RWPE2 (cell line): Measurements from ENCODE around the gene SORCS2.

Experiments used
- ATAC-seq: fragments of 200-7000 bp; cut with Tn5 transposase; 3 replicates; pipeline ENCODE4 v1.9.1; 2021; ENCODE audit warnings: low read depth
- DNase-seq: peaks from one replicate; pipeline ENCODE4 v3.0.0-alpha.2; 2020; ENCODE audit warnings: low spot score
- H3K27ac ChIP-seq: fragments of 450-650 bp; 2 replicates; pipeline ENCODE4 v1.5.1; 2017; ENCODE audit warnings: mild to moderate bottlenecking; ENCODE audit not compliant: poor library complexity, severe bottlenecking
- H3K27me3 ChIP-seq: fragments of 250-450 bp; sonication (Bioruptor Pico); 2 replicates; pipeline ENCODE4 v1.5.1; 2021; ENCODE audit warnings: mild to moderate bottlenecking, moderate library complexity; ENCODE audit not compliant: insufficient read depth, poor library complexity, severe bottlenecking
- H3K36me3 ChIP-seq: fragments of 250-450 bp; sonication (Bioruptor Pico); 2 replicates; pipeline ENCODE4 v1.5.1; 2020; ENCODE audit warnings: low read depth, mild to moderate bottlenecking, moderate library complexity
- H3K4me1 ChIP-seq: fragments of 250-450 bp; sonication (Bioruptor Pico); 2 replicates; pipeline ENCODE4 v1.5.1; 2021; ENCODE audit warnings: mild to moderate bottlenecking, moderate library complexity; ENCODE audit not compliant: insufficient read depth, poor library complexity, severe bottlenecking
- H3K4me3 ChIP-seq: fragments of 250-450 bp; sonication (Bioruptor Pico); 2 replicates; pipeline ENCODE4 v1.5.1; 2021; ENCODE audit warnings: mild to moderate bottlenecking, moderate library complexity; ENCODE audit not compliant: severe bottlenecking
- H3K9me3 ChIP-seq: fragments of 250-450 bp; sonication (Bioruptor Pico); 2 replicates; pipeline ENCODE4 v1.5.1; 2021; ENCODE audit warnings: mild to moderate bottlenecking, moderate library complexity; ENCODE audit not compliant: severe bottlenecking
- CTCF ChIP-seq: fragments of 450-650 bp; IDR thresholded peaks from one replicate; pipeline ENCODE4 v1.5.1; 2017; ENCODE audit warnings: mild to moderate bottlenecking, moderate library complexity; ENCODE audit not compliant: poor library complexity, severe bottlenecking

SORCS2 gene

GRCh38 chr4:7514281-7514680 lies 321.9 kb downstream of the SORCS2 start:
- Histone ChIP-seq H3K27me3 (peaks cover 13% of the 10 kb centered on the region), H3K4me1 (peaks cover 4% of the 10 kb centered on the region), H3K36me3 (no peaks in the 10 kb centered on the region), H3K9me3 (no peaks in the 10 kb centered on the region), H3K4me3 (no peak overlapping the region), H3K27ac (no peak overlapping the region)
- TF ChIP-seq CTCF, result no peak
- DNase-seq, result no peak
- ATAC-seq, result no peak

- H3K27me3 ChIP-seq, result peaks cover 18% of the 10 kb centered on the region
- H3K36me3 ChIP-seq, result no peaks in the 10 kb centered on the region
- H3K9me3 ChIP-seq, result no peaks in the 10 kb centered on the region
- TF ChIP-seq CTCF, result no peak
- DNase-seq (no peak), ATAC-seq (no peak)
- no peak overlapping the region for H3K4me3 ChIP-seq
- peaks cover 4% of the 10 kb centered on the region for H3K4me1 ChIP-seq
- no peak overlapping the region for H3K27ac ChIP-seq
These were observed 322.5 kb downstream of the SORCS2 start for GRCh38 chr4:7514789-7515188.

- Histone ChIP-seq H3K9me3 (no peaks in the 10 kb centered on the region), H3K27me3 (peaks cover 25% of the 10 kb centered on the region), H3K27ac (no peak overlapping the region), H3K36me3 (no peaks in the 10 kb centered on the region), H3K4me1 (peaks cover 4% of the 10 kb centered on the region), H3K4me3 (no peak overlapping the region)
- ATAC-seq (no peak), DNase-seq (no peak)
- no peak for TF ChIP-seq CTCF
These were observed 323.1 kb downstream of the SORCS2 start for GRCh38 chr4:7515390-7515902.

GRCh38 chr4:7516096-7516772 lies 323.9 kb downstream of the SORCS2 start:
- ATAC-seq, result no peak
- peaks cover 4% of the 10 kb centered on the region for H3K4me1 ChIP-seq
- no peaks in the 10 kb centered on the region for H3K9me3 ChIP-seq
- H3K36me3 ChIP-seq, result no peaks in the 10 kb centered on the region
- no peak overlapping the region for H3K4me3 ChIP-seq
- DNase-seq, result no peak
- TF ChIP-seq CTCF, result no peak
- H3K27ac ChIP-seq, result no peak overlapping the region
- H3K27me3 ChIP-seq, result peaks cover 33% of the 10 kb centered on the region

DNA sequence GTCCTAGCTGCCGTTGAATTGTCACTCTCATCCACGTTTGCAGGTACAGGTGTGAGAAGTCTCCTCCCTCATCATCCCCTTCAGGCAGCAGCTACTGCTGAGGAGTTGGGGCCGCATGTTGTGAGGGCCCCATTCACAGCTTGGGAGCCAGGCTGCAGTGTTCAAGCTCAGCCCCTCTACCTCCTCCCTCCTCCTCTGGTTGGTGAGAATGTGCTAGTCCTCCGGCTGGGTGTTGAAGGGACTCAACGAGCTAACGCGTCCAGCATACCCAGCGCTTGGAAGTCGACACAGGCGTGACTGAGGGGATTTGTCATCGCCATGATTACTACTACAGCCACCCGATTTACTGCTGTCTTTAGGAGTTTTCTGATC lies 324.4 kb downstream of the SORCS2 start:
- ATAC-seq (no peak), DNase-seq (no peak)
- peaks cover 4% of the 10 kb centered on the region for H3K4me1 ChIP-seq
- H3K27me3 ChIP-seq, result peaks cover 38% of the 10 kb centered on the region
- H3K9me3 ChIP-seq, result no peaks in the 10 kb centered on the region
- TF ChIP-seq CTCF, result no peak
- H3K27ac ChIP-seq, result no peak overlapping the region
- H3K4me3 ChIP-seq, result no peak overlapping the region
- no peaks in the 10 kb centered on the region for H3K36me3 ChIP-seq
